ES-I3 (cell line): Measurements from ENCODE around the gene AHRR.
"Not testable (repeated sequence)": the region's sequence is repeated elsewhere in the genome, so short reads cannot be mapped to it uniquely, and the experiment has no call there.

Source experiments
- H3K36me3 ChIP-seq: 2 replicates; pipeline ENCODE4 v1.6.1; 2013; ENCODE audit warnings: mild to moderate bottlenecking, low read length, control low read depth, moderate library complexity; ENCODE audit not compliant: insufficient read depth
- H3K4me1 ChIP-seq: 2 replicates; pipeline ENCODE4 v1.6.1; 2013; ENCODE audit warnings: mild to moderate bottlenecking, control low read depth, low read length; ENCODE audit not compliant: insufficient read depth
- H3K9ac ChIP-seq: 2 replicates; pipeline ENCODE4 v1.6.1; 2013; ENCODE audit warnings: low read depth, mild to moderate bottlenecking, low read length, moderate library complexity
- H3K9me3 ChIP-seq: 2 replicates; pipeline ENCODE4 v1.6.1; 2013; ENCODE audit warnings: mild to moderate bottlenecking, low read length, moderate library complexity; ENCODE audit not compliant: control insufficient read depth, insufficient read depth

AHRR gene

GRCh38 chr5:483434-484140, 162.1 kb downstream of the AHRR start:
- no peak overlapping the region for H3K9ac ChIP-seq
- H3K9me3 ChIP-seq, result no peaks in the 10 kb centered on the region
- no peaks in the 10 kb centered on the region for H3K36me3 ChIP-seq
- H3K4me1 ChIP-seq, result no peaks in the 10 kb centered on the region

DNA sequence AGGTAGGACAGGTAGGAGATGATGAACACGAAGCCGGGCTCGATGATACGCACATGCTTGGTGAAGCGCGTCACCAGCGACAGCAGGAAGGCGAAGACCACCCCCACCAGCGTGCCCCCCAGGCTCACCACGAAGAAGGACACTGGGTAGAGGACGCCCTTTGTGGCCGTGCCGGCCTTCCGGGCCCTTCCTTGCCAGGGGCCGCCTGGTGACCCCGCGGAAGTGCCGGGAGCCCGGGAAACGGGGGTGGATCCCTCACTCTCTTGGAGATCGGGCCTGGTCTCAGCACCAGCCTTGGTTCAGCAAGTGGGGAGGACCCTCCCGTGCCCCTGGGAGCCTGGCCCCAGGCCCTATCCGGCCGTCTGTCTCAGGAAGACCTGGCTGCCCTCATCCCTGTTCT, 163.0 kb downstream of the AHRR start:
- Histone ChIP-seq H3K36me3 (no peaks in the 10 kb centered on the region), H3K9ac (no peak overlapping the region), H3K4me1 (no peaks in the 10 kb centered on the region), H3K9me3 (no peaks in the 10 kb centered on the region)

GRCh38 chr5:485113-485945, 163.8 kb downstream of the AHRR start:
- Histone ChIP-seq H3K4me1 (no peaks in the 10 kb centered on the region), H3K9me3 (no peaks in the 10 kb centered on the region), H3K9ac (no peak overlapping the region), H3K36me3 (no peaks in the 10 kb centered on the region)

DNA sequence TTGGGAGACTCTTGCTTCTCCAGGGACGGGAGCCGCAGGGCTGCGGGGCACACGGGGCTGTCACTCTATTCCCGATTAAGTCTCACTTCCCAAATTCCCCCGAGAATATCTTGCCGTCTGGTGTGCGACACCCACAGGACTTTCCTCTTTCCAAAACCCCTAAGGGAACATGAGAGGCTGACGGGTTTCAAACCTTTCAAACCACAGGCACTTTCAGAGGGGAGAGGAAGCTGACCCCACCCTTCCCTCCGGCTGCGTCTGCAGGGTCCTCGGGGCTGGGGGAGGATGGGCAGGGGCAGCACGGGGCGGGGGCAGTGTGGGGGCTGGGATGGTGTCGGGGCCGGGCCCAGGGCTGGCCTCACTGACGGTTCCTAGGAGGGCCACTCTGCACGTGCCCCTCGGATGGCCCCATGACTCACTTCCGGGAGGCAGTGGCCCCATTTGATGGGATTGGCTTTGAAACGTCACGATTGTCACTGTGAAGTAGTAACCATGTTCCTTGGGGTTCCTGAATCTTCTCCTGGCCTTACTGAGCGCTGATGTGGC, 164.5 kb downstream of the AHRR start:
- Histone ChIP-seq H3K4me1 (no peaks in the 10 kb centered on the region), H3K36me3 (no peaks in the 10 kb centered on the region), H3K9me3 (no peaks in the 10 kb centered on the region), H3K9ac (no peak overlapping the region)

- H3K9me3 ChIP-seq, H3K9ac ChIP-seq, H3K4me1 ChIP-seq, H3K36me3 ChIP-seq: not testable (repeated sequence)
Observed at GRCh38 chr5:486597-486996, 165.1 kb downstream of the AHRR start.
